Bronchial epithelial cell (primary cell): ENCODE data around the gene CAMTA1. TPM values are rescaled to one million over a fixed set of nuclear protein-coding genes. Genes with fewer than 3 reads are reported as not detected.

Experiments
- DNase-seq: peaks from one replicate; pipeline ENCODE4 v3.0.0-alpha.2; 2010; ENCODE audit warnings: low read depth
- FAIRE-seq: peaks from 2 replicates; lab custom pipeline; 2011; peaks lifted over from hg19 to GRCh38; lab: Jason Lieb, UNC
- H3K27me3 ChIP-seq: 2 replicates; pipeline ENCODE4 v1.5.1; 2011; ENCODE audit warnings: low read length; ENCODE audit not compliant: control insufficient read depth, insufficient read depth
- H3K36me3 ChIP-seq: 2 replicates; pipeline ENCODE4 v1.5.1; 2011; ENCODE audit warnings: low read length; ENCODE audit not compliant: control insufficient read depth, insufficient read depth
- H3K4me3 ChIP-seq: 2 replicates; pipeline ENCODE4 v1.5.1; 2011; ENCODE audit warnings: mild to moderate bottlenecking, low read depth, low read length, control low read depth
- CTCF ChIP-seq: IDR thresholded peaks from 2 replicates; pipeline ENCODE4 v1.5.1; 2011; ENCODE audit warnings: mild to moderate bottlenecking, moderate library complexity, low read length, control low read depth, inconsistent platforms; ENCODE audit not compliant: insufficient read depth, severe bottlenecking
- total RNA-seq: library from RNA; depleted of rRNA; stranded (reverse); fragments of >200 nt; gene quantifications from 2 replicates; pipeline ENCODE4 v1.2.1, GENCODE V29; 2014

Gene CAMTA1
- total RNA-seq, 1 donor from 2014 or later, result 68.2 TPM

- Histone ChIP-seq H3K36me3 (no peaks in the 10 kb centered on the region), H3K4me3 (peak overlapping the region; percentile 4), H3K27me3 (peaks cover 2% of the 10 kb centered on the region)
- no peak for TF ChIP-seq CTCF
- peak; percentile 50 for DNase-seq
- FAIRE-seq, result no peak
Measured at GRCh38 chr1:6962478-6962995, 177.3 kb downstream of the CAMTA1 start.

GRCh38 chr1:6962996-6963911 is 178.0 kb downstream of the CAMTA1 start:
- Histone ChIP-seq H3K4me3 (peak overlapping the region; percentile 4), H3K27me3 (peaks cover 2% of the 10 kb centered on the region), H3K36me3 (no peaks in the 10 kb centered on the region)
- FAIRE-seq (no peak), DNase-seq (peak; percentile 55)
- TF ChIP-seq CTCF, result no peak

GRCh38 chr1:6963912-6964307 is 178.7 kb downstream of the CAMTA1 start:
- no peak for FAIRE-seq
- no peak for TF ChIP-seq CTCF
- Histone ChIP-seq H3K4me3 (no peak overlapping the region), H3K36me3 (no peaks in the 10 kb centered on the region), H3K27me3 (peaks cover 2% of the 10 kb centered on the region)
- no peak for DNase-seq

- Histone ChIP-seq H3K36me3 (no peaks in the 10 kb centered on the region), H3K27me3 (peaks cover 2% of the 10 kb centered on the region), H3K4me3 (no peak overlapping the region)
- no peak for TF ChIP-seq CTCF
- peak; percentile 62 for FAIRE-seq
- DNase-seq, result no peak
Measured at GRCh38 chr1:6965083-6965934, 180.1 kb downstream of the CAMTA1 start.

- FAIRE-seq (no peak), DNase-seq (no peak)
- no peaks in the 10 kb centered on the region for H3K36me3 ChIP-seq
- TF ChIP-seq CTCF, result no peak
- peaks cover 2% of the 10 kb centered on the region for H3K27me3 ChIP-seq
- H3K4me3 ChIP-seq, result no peak overlapping the region
Measured at GRCh38 chr1:6965935-6966241, 180.6 kb downstream of the CAMTA1 start.
